Limb (tissue), 2 donors: Measurements from ENCODE around the gene INPP5D.
"Not testable (repeated sequence)": the region's sequence is repeated elsewhere in the genome, so short reads cannot be mapped to it uniquely, and the experiment has no call there.

ENCODE experiments used
- DNase-seq, 2 donors: peaks; one replicate each; pipeline ENCODE4 v3.0.0-alpha.2; 2016; ENCODE audit errors: extremely low spot score in 2 of 2

Gene INPP5D

DNA sequence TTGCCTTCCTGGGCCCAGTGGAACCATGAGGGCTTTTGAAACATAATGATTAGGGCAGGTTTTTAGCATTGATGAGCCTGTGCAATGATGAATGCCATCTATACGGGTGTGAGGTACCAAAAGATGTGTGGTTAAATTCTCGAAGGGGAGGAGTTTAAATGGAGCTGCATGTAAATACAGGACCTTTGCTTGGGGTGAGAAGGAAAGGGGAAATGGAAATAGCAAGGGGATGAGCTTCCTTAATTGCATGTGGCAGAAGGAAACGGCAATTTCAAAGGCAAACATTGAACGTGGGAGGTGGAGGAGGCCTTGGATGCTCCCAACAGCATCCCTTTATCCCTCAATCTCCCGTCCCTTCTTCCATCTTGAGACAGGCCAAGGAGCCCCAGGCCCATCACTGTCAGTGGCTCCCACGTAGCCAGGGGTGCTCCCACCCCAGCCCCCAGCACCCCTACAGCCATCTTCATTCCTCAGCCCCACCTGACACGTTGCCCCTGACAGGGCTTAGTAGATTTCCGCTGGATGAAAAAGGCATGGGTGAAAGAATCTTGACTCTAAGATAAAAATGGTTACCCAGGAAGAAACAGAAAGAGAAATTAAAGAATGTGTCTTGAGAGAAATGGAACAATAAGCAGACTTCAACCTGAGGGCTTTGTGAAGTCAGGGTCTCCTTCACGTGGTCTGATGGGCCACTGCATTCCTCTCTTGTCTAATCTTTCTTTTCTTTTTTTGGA lies 32.5 kb downstream of the INPP5D start:
- DNase-seq, result no peak

- no peak for DNase-seq
These were observed 33.0 kb downstream of the INPP5D start for GRCh38 chr2:233093166-233093448.

DNA sequence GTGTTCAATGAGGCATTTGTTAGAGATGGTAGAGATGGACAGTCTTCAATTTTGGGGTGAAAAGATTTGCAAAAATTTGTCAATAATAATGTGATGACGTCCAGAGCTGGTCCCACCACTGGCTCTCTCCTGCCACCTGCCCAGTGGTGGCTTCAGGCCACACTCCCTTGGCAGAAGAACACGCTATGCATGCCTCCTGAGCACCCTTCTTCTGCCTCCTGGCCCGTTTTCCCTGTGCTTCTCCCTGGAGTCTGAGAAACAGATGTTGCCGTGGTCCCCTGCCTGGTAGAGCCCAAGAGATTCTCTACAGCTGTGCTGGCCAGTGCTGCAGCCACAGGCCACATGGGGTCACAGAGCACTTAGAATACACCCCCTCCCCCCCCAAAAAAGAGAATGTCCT lies 33.6 kb downstream of the INPP5D start:
- no peak for DNase-seq

DNA sequence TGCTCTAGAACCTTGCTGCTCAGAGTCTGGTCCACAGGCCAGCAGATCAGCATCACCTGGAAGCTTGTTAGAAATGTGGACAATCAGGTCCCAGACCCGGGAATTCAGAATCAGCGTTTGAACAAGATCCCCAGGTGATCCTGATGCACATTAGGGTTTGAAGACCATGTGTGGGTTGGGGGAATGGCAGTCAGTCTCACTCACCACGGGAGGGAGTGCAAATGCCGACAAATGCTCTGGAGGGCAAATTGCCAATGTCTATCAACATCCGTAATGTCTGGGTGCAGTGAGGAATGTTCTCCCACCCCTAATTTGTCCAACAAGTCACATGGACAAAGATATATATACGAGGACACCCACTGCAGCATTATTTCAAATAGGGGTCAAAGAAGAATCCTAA lies 34.5 kb downstream of the INPP5D start:
- no peak for DNase-seq

GRCh38 chr2:233096006-233096405 lies 35.9 kb downstream of the INPP5D start:
- no peak for DNase-seq

DNA sequence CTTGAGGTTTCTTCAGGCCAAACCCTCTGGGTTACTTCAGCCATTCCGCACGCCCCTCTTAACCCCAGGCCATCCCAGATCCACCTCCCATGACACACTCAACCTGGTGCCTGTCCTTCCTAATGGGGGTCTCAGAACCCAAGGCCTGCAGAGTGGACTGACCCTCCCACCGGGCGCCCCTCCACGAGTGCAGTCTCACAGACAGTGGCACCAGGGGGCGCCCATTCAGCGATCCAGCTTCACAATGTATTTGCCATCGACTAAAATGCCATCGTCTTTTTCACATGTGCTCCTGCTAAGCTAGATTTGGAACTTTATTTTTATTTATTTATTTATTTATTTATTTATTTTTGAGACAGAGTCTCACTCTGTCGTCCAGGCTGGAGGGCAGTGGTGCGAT lies 38.5 kb downstream of the INPP5D start:
- DNase-seq, result no peak

- DNase-seq, result not testable (repeated sequence)
These were observed 39.7 kb downstream of the INPP5D start for GRCh38 chr2:233099820-233100191.

DNA sequence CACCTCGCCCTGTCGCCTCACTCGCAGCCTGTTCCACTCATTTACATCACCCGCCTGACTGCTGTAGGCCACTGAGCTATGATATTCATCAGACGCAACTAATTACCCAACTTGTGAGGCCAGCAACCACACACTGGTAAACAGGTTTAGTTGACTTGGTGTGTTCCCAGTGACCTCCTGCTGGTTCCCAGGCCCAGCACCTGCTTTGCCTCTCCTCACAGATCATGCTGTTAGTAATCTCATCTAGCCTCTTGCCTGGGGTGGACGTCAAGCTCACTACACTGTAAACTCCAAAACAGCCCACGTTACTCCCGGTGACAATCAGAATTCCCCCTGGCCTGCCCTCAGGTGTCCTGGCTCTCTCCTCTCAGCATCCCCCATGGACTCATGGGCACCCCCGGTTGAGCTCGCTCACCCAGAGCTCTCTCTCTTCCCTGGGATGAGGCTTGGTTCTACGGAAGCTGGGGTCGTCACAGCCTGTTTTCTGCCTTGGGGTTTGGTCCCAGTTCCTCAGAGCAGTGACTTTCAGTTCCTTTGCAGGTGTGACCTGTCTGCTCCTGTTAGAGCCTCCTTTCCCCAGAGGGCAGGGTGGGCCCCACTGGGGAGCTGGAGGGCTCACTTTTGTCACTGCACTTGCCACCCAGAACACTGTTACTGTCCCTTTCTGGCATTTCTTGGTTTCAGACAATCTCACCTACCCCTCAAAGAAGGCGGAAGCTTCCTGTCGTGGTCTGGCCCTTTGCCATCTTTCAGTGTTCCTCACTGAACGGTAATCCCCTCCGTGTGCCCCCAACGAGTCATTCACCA lies 40.3 kb downstream of the INPP5D start:
- DNase-seq, result no peak

DNA sequence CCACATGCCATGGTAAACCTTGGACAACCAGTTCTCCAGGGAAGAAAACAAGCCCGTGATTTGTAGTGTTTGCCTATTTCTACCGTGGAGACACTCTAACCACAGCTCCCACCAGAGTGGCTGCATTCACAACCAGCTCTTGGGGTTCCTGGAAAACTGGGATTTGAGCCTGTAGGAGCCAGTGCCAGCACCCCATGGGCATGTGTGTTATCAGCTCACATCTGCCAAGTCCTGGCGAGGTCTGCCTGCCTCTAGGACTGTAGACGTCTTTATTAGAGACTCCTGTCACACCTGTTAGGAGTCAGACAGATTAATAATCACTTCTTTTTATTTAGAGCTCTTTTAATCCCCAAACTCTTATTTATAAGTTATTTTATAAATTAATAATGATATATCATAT lies 41.0 kb downstream of the INPP5D start:
- DNase-seq, result no peak

- DNase-seq, result no peak
These were observed 41.7 kb downstream of the INPP5D start for GRCh38 chr2:233101816-233102215.

- DNase-seq, result no peak
These were observed 45.2 kb downstream of the INPP5D start for GRCh38 chr2:233105156-233105895.

DNA sequence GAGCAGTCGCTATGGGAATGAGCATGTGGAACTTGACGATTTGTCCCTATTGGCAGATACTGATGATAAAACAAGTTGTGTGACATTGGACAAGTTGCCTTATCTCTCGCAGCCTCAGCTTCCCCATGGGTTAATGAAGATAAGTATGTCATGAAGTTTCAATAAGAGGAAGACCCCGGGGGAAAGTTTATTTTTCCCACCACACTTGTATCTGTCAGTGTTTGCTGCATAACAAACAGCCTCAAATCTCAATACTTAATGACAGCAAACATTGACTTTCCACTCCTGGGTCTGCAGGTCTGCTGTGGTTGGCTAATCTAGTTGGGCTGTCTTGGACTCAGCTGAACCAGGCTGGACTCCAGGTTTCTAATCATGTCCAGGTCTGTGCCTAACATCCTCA lies 45.8 kb downstream of the INPP5D start:
- no peak for DNase-seq

GRCh38 chr2:233107011-233107410 lies 46.9 kb downstream of the INPP5D start:
- no peak for DNase-seq

GRCh38 chr2:233107831-233108300 lies 47.7 kb downstream of the INPP5D start:
- no peak for DNase-seq

GRCh38 chr2:233108611-233109490 lies 48.7 kb downstream of the INPP5D start:
- DNase-seq, result no peak

- no peak for DNase-seq
These were observed 51.3 kb downstream of the INPP5D start for GRCh38 chr2:233111427-233111826.

- no peak for DNase-seq
These were observed 52.2 kb downstream of the INPP5D start for GRCh38 chr2:233112329-233112728.

DNA sequence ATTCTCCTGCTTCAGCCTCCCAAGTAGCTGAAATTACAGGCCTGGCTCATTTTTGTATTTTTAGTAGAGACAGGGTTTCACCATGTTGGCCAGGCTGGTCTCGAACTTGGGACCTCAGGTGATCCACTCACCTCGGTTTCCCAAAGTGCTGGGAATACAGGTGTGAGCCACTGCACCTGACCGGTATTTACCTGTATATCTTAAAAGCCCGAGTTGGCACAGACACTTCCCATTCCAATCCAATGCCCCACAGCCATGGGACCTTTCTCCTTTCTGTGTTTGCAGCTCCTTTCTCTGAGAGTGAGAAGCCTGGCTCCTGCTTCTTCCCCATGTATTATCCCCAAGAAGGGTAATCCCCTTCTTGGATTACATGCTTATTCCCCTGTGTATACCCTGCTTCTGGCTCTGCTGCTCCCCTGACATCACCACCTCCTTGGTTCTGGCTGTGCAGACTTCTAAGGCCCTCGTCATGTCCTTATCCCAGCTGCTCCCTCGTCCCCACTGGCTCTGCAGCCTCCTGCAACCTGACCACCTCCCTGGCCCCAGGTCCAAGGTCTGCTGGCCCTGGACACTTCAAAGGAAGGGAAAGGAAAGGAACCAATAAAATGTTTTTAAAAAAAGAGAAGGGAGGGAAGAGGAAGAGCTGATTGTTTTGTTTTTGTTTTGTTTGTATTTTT lies 52.8 kb downstream of the INPP5D start:
- no peak for DNase-seq

- DNase-seq, result no peak
These were observed 54.3 kb downstream of the INPP5D start for GRCh38 chr2:233114421-233114861.

DNA sequence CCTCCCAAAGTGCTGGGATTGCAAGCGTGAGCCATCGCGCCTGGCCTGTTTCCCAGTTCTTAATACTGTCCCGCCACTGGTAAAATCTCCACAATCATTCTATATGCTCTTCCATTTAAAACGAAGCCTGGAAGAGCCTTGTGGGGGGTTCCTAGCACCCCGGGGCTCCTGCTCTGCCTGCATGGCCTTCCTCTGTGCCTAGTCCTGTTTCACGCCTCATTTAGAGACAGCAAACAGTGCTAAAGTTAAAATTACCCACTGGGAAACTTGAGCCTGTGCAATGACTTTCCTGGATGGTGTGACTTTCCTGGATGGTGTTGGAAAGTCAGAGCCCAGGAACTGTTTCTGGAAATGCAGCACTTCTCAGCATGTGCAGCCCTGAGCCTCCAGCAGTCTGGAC lies 55.0 kb downstream of the INPP5D start:
- no peak for DNase-seq

GRCh38 chr2:233115741-233116140 lies 55.6 kb downstream of the INPP5D start:
- no peak for DNase-seq
